NCI-H146 treated with DMSO at 0.1 percent for 48 hours (cell line): ENCODE data around the gene ZNF496.
"Not testable (repeated sequence)": the region's sequence is repeated elsewhere in the genome, so short reads cannot be mapped to it uniquely, and the experiment has no call there.

Experiments used
- DNase-seq: peaks from one replicate; lab custom pipeline; 2025; ENCODE audit not compliant: unreplicated experiment; lab: John Stamatoyannopoulos, UW

The ZNF496 gene

DNA sequence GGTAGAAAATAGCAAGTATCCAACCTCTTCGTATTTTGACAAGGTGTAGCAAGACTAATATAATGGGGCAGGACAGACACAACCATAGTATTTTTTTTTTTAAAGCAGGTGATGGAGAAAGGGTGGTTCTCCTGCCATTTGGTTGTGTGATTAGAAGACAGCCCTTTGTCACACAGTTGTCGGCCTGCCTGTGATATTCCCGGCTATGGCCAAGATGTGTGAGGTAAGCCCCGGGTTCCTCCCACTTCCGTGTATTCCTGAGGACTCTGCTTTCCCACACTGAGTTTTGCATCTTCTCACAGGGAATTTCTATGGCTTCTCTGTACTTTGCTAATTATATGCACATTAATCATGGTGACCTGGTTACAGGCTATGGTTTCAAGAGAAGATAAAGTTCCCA is 35.9 kb downstream of the ZNF496 start:
- no peak for DNase-seq

- DNase-seq, result no peak
Observed at GRCh38 chr1:247295274-247295684, 36.4 kb downstream of the ZNF496 start.

DNA sequence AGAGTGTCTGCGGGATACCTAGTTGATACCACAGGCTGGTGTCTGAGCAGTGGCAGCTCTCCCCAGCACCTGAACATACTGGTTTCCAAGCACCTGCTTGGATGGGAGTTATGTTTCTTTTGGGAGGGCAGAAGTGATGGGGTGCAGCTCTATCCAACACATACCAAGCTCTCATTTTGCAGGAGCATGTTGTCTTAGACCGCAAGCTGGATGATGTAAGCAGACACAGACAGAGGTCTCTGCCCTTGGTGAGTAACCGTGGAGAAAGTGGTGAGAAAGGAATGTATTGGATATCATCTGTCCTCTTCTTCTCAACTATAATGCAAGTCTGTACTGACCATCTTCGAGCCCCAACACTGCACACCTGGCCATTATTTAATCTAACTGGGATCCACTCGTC is 37.4 kb downstream of the ZNF496 start:
- DNase-seq, result no peak

DNA sequence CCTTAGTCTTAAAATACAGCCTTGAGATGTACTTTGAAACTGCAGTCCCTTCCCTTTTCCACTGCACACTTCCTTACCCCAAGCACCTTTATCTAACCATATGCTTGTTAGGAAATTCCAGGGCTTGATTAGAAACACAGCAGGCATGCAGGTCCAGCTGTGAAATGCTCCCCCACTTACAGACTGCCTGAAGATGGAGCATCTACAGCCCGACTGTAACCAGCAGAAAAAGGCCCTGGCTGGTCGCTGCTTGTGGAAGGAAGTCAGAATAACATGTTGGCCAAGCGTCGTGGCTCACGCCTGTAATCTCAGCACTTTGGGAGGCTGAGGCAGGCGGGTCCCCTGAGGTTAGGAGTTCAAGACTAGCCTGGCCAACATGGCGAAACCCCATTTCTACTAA is 38.6 kb downstream of the ZNF496 start:
- no peak for DNase-seq

DNA sequence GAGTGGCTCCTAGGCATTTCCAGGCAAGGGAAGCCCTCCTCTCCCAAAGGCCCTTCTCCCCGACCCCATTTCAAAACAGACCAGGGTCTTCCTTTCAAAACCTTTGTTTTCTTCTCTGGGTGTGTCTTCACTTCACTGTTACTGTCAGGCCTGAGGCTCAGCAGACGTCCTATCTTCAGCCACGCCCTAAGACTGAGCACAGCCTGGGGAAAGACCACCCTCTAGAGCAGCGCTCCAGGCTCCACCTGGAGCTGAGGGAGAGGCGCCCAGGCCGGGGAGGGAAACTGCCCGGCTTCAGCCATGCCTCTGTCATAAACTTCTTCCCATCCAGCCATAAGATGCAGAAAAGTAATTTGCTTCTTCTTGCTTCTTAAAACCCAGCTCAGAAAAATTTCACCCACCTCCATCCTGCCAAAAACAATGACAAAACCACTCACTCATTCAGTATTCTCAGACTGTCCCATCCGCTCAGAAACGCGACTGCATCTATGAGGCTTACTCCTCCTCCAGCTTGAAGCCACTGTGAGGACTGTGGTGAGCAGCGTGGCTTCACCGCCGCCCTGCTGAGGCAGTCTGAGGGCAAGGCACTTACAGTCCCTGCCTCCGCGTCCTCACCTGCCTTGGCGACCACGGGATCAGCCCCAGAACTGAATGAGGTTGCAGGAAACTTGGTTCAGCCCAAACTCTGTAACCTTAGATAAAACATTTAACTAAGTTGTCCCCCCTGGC is 39.7 kb downstream of the ZNF496 start:
- no peak for DNase-seq

- no peak for DNase-seq
Observed at GRCh38 chr1:247291161-247291560, 40.5 kb downstream of the ZNF496 start.

GRCh38 chr1:247290576-247290975 is 41.1 kb downstream of the ZNF496 start:
- no peak for DNase-seq

DNA sequence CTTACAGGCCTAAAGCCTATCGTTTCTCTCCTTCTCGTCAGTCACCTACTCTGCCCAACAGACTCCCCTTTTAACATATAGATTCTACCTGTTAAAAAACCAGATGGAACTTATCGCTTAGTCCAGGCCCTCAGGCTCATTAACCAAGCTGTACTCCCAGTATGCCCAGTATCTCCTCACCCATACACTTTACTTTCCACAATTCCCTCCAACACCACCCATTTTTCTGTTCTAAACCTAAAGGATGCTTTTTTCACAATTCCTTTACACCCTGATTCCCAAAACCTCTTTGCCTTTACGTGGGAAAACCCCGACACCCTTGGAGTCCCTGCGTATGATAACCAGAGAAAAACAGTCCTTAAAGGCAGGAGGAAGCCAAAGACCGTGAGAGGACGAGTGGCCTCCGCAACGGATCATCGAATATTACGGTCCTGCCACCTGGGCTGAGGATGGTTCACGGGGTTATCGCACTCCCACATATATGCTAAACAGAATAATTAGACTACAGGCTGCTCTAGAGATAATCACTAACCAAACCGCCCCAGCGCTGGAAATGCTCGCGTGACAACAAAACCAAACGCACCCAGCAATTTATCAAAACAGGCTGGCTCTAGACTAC is 42.3 kb downstream of the ZNF496 start:
- DNase-seq, result not testable (repeated sequence)

DNA sequence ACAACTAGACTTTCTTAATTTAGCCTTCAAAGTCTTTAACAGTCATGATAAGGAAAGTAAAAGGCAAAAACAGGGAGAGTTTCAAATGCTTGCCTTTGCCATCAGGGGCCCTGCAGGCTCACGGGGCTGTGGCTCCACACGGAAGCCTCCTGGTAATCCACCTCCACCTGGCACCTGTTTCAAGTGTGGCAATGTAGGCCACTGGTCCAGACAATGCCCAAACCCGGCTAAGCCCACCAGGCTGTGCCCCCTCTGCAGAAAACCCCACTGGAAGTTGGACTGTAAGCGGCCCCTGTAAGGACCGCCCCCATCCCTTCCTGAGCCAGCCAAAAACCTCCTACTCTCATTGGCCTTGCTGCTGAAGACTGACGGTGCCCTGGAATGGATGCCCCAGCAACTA is 43.3 kb downstream of the ZNF496 start:
- no peak for DNase-seq

GRCh38 chr1:247287460-247287859 is 44.2 kb downstream of the ZNF496 start:
- no peak for DNase-seq

GRCh38 chr1:247286134-247286670 is 45.5 kb downstream of the ZNF496 start:
- DNase-seq, result no peak

DNA sequence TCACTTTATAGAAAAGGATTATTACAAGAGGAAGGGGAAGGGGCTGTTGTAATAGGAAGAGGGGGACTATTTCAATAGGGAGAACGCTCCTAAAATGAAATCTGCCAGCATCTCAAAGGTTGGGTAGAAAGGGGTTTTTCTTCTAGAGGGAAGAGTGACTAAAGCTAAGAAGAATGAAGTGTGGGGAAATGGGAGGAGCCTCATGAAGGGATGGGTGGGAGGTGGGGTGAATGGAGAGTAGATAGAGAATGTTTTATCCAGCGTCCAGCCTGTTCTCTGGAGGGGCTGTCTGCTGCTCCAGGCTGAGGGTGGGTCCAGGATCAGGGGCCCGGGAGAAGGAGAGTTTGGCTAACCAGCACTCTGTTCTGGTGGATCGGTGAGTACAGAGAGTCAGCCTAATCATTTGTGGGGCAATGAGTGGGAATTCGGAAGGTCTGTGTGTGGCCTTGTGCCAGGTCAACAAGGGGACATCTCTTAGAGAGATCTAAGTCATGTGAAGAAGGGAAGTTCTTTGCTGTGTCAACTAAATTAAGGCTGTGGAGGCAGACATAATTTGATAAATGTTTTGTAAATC is 50.6 kb downstream of the ZNF496 start:
- DNase-seq, result no peak

DNA sequence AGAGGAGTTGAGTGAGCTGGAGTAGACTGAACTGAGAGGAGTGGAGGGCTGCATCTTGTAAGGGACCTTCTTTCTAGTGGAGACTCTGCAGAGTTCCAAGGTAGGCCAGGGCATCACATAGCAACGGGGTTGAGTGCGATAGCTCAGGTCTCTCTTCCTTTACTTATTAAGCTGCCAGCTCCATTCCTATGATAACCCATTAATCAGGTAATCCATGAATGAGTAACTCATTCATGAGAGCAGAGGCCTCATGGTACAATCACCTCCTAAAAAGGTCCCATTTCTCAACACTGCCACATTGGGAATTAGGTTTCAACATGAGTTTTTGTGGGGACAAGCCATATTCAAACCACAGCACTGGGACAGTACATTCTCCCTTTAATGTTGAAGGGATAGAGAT is 54.5 kb downstream of the ZNF496 start:
- DNase-seq, result no peak

- DNase-seq, result no peak
Observed at GRCh38 chr1:247274605-247275256, 56.9 kb downstream of the ZNF496 start.

DNA sequence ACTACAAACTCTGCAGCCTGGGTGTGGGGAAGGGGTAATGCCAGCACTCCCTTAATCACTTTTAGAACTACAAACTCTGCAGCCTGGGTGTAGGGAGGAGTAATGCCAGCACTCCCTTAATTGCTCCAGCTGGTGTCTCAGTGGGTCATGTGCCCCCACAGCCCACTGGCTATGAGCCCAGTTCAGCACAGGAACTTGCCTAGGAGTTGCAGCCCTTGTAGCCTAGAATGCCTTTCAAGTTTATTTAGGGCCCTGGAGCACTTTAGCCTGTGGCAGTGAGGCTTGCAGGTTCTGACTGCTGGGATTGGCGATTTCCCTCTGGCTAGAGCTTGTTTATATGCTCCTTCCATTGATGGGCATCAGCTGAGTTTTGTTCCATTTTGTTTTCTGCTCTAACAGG is 58.7 kb downstream of the ZNF496 start:
- DNase-seq, result no peak

DNA sequence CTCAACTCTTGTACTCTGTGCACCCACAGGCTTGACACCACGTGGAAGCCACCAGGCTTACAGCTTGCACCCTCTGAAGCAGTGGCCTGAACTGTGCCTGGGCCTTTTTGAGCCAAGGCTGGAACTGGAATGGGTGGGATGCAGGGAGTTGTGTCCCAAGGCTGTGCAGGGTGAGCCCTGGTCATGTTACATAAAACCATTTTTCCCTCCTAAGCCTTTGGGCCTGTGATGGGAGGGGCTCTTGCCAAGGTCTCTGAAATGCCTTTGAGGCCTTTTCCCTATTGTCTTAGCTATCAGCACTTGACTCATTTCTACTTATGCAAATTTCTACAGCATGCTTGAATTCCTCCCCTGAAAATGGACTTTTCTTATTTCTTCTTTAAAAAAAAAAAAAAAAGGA is 61.7 kb downstream of the ZNF496 start:
- DNase-seq, result no peak

DNA sequence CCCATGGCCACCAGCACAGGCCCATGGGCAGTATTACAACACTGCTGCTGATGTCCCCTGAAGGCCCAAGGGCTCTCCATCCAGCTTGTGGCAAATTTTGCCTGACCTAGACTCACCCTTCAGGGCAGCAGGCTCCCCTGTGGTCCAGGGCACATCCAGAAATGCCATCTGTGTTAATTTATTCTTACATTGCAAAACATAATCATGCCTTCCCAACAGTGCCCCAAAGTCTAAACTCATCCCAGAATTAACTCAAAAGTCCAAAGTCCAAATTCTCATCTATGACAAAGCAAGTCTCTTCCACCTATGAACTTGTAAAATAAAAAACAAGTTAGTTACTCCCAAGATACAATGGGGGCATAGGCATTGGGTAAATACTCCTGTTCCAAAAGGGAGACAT is 62.5 kb downstream of the ZNF496 start:
- no peak for DNase-seq

- DNase-seq, result no peak
Observed at GRCh38 chr1:247268390-247269045, 63.1 kb downstream of the ZNF496 start.

DNA sequence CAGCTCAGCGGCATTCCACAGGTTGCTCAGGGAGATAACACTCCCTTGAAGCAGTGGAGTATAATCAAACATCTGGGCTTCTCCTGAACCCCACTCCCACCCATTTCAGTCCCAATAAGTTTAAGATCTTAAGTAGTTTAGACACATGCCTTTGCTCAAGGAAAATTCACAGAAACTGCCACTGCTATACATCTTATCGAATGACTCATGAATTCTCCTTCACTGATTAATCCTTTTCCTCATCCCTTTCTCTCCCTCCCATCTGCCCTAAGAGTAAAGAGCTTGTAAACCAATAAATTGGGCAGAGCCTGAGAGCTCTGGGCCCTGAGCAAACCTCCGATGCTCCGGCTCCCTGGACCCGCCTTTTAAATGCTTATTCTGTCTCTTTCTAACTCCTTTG is 65.6 kb downstream of the ZNF496 start:
- no peak for DNase-seq

DNA sequence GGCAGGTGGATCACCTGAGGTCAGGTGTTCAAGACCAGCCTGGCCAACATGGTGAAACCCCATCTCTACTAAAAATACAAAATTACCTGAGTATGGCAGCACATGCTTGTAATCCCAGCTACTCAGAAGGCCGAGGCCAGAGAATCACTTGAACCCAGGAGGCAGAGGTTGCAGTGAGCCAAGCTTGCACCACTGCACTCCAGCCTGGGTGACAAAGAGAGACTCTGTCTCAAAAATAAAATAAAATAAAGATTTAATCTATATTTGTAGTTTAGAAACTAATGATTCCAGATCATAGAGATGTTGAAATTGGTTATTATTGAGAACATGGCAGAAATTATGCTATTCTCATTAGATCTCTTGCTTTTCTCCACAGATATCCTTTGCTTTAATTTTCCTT is 75.9 kb downstream of the ZNF496 start, which contains the start of gene VN1R5:
TSS of gene VN1R5 (plus strand) at position 301 of the 400 bp plus-strand sequence.
- DNase-seq, result not testable (repeated sequence)

- DNase-seq, result no peak
Observed at GRCh38 chr1:247247568-247247967, 84.1 kb downstream of the ZNF496 start.
